ENCODE results near the gene OR10V1. TPM values are rescaled to one million over a fixed set of nuclear protein-coding genes. Genes with fewer than 3 reads are reported as not detected.

OR10V1 gene
- total and polyA plus RNA-seq, 9 of the 15 experiments (the other 6 are each of a cell fraction or from before 2014, with no cell fraction given): not detected

DNA sequence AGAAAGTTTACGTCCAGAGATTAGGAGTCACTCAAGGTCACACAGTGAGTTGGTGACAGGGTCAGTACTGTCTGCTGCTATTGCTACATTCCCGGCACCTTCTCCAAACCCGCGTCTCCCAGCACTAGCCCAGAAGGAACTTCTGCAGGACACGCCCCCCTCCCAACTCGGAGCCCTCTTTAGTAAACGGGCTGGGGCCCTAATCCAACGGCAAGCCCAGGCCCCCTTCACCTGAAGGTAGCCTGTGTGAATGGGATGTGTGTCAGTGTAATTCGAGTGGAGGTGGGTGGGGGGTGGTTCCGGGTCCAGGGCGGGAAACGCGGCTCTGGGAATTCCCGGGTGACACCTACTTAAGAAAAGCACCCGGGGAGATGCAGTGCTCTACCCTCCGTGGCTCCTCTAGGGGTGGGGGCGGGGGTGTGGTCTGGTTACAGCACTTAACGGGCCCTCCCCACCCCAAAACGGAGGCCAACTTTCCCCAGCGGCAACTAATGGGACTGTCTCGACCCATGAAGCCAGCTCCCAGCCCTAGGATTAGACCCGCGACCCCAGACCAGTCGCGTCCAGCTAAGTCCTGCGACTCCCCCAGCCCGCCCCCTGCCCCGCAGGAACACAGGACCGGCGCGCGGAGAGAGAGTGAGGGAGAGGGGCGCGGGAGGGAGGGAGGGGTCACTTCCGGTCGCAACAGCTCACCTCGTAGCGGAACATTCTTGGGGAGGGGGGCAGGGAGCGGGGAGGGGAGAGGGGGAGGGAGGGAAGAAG is 45.3 kb downstream of the OR10V1 start (continued):
- TF ChIP-seq, protein P1, sequence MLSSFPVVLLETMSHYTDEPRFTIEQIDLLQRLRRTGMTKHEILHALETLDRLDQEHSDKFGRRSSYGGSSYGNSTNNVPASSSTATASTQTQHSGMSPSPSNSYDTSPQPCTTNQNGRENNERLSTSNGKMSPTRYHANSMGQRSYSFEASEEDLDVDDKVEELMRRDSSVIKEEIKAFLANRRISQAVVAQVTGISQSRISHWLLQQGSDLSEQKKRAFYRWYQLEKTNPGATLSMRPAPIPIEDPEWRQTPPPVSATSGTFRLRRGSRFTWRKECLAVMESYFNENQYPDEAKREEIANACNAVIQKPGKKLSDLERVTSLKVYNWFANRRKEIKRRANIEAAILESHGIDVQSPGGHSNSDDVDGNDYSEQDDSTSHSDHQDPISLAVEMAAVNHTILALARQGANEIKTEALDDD (IDR thresholded peaks at IDR 0.05): no peak
- no peak for TF ChIP-seq HIVEP1 (CRISPR knock-in tag; IDR thresholded peaks at IDR 0.05)
- TF ChIP-seq, protein P2, sequence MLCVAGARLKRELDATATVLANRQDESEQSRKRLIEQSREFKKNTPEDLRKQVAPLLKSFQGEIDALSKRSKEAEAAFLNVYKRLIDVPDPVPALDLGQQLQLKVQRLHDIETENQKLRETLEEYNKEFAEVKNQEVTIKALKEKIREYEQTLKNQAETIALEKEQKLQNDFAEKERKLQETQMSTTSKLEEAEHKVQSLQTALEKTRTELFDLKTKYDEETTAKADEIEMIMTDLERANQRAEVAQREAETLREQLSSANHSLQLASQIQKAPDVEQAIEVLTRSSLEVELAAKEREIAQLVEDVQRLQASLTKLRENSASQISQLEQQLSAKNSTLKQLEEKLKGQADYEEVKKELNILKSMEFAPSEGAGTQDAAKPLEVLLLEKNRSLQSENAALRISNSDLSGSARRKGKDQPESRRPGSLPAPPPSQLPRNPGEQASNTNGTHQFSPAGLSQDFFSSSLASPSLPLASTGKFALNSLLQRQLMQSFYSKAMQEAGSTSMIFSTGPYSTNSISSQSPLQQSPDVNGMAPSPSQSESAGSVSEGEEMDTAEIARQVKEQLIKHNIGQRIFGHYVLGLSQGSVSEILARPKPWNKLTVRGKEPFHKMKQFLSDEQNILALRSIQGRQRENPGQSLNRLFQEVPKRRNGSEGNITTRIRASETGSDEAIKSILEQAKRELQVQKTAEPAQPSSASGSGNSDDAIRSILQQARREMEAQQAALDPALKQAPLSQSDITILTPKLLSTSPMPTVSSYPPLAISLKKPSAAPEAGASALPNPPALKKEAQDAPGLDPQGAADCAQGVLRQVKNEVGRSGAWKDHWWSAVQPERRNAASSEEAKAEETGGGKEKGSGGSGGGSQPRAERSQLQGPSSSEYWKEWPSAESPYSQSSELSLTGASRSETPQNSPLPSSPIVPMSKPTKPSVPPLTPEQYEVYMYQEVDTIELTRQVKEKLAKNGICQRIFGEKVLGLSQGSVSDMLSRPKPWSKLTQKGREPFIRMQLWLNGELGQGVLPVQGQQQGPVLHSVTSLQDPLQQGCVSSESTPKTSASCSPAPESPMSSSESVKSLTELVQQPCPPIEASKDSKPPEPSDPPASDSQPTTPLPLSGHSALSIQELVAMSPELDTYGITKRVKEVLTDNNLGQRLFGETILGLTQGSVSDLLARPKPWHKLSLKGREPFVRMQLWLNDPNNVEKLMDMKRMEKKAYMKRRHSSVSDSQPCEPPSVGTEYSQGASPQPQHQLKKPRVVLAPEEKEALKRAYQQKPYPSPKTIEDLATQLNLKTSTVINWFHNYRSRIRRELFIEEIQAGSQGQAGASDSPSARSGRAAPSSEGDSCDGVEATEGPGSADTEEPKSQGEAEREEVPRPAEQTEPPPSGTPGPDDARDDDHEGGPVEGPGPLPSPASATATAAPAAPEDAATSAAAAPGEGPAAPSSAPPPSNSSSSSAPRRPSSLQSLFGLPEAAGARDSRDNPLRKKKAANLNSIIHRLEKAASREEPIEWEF (CRISPR knock-in tag; IDR thresholded peaks at IDR 0.05): no peak
- TF ChIP-seq, protein P3, sequence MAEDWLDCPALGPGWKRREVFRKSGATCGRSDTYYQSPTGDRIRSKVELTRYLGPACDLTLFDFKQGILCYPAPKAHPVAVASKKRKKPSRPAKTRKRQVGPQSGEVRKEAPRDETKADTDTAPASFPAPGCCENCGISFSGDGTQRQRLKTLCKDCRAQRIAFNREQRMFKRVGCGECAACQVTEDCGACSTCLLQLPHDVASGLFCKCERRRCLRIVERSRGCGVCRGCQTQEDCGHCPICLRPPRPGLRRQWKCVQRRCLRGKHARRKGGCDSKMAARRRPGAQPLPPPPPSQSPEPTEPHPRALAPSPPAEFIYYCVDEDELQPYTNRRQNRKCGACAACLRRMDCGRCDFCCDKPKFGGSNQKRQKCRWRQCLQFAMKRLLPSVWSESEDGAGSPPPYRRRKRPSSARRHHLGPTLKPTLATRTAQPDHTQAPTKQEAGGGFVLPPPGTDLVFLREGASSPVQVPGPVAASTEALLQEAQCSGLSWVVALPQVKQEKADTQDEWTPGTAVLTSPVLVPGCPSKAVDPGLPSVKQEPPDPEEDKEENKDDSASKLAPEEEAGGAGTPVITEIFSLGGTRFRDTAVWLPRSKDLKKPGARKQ (CRISPR knock-in tag; IDR thresholded peaks at IDR 0.05): no peak
- TF ChIP-seq OTX1 (CRISPR knock-in tag; IDR thresholded peaks at IDR 0.05): no peak
- no peak for TF ChIP-seq KLF10 (CRISPR knock-in tag; IDR thresholded peaks at IDR 0.05)
- TF ChIP-seq, protein P4, sequence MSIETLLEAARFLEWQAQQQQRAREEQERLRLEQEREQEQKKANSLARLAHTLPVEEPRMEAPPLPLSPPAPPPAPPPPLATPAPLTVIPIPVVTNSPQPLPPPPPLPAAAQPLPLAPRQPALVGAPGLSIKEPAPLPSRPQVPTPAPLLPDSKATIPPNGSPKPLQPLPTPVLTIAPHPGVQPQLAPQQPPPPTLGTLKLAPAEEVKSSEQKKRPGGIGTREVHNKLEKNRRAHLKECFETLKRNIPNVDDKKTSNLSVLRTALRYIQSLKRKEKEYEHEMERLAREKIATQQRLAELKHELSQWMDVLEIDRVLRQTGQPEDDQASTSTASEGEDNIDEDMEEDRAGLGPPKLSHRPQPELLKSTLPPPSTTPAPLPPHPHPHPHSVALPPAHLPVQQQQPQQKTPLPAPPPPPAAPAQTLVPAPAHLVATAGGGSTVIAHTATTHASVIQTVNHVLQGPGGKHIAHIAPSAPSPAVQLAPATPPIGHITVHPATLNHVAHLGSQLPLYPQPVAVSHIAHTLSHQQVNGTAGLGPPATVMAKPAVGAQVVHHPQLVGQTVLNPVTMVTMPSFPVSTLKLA (conservative IDR thresholded peaks at IDR 0.05): peak in 1 of 2 experiments; percentile 44; a peak in 1 of 4 replicates
- no peak for TF ChIP-seq SOX6 (IDR thresholded peaks at IDR 0.05)
- no peak; the same call in 1 of the 2 replicates for TF ChIP-seq EP400 (IDR thresholded peaks at IDR 0.05)
- TF ChIP-seq BRD9 (IDR thresholded peaks at IDR 0.05; ENCODE audit: low read depth, partially characterized antibody): no peak
- TF ChIP-seq EZH2 (IDR thresholded peaks at IDR 0.05; ENCODE audit: borderline replicate concordance, low read depth, low read length): no peak
- TF ChIP-seq, protein P5, sequence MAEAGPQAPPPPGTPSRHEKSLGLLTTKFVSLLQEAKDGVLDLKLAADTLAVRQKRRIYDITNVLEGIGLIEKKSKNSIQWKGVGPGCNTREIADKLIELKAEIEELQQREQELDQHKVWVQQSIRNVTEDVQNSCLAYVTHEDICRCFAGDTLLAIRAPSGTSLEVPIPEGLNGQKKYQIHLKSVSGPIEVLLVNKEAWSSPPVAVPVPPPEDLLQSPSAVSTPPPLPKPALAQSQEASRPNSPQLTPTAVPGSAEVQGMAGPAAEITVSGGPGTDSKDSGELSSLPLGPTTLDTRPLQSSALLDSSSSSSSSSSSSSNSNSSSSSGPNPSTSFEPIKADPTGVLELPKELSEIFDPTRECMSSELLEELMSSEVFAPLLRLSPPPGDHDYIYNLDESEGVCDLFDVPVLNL (CRISPR knock-in tag; IDR thresholded peaks at IDR 0.05; ENCODE audit: low read depth): no peak
- no peak for TF ChIP-seq PTBP1 (IDR thresholded peaks at IDR 0.05; ENCODE audit: low read depth, low read length)
- 0 out of 2 replicates have a peak, but pooled peaks have one; percentile 19 for TF ChIP-seq SMARCE1 (IDR thresholded peaks at IDR 0.05)
